ENCODE measurements around the gene PDHX.
A peak's percentile ranks its signal among the peaks of the same experiment; 100 is the strongest.
"Not testable (repeated sequence)": the region's sequence is repeated elsewhere in the genome, so short reads cannot be mapped to it uniquely, and the experiment has no call there.

The PDHX gene

GRCh38 chr11:34886609-34887008 is 29.8 kb upstream of the PDHX start:
- no peak for TF ChIP-seq CTCF (conservative IDR thresholded peaks at IDR 0.05; ENCODE audit: control insufficient read depth, insufficient read depth, low read depth, low read length)
- H3K4me3 ChIP-seq (ENCODE audit: control insufficient read depth, low read depth, low read length): no peak overlapping the region
- DNase-seq (ENCODE audit: low read depth): no peak

- no peak for TF ChIP-seq CTCF (conservative IDR thresholded peaks at IDR 0.05; ENCODE audit: control insufficient read depth, insufficient read depth, low read depth, low read length)
- H3K4me3 ChIP-seq (ENCODE audit: control insufficient read depth, low read depth, low read length): no peak overlapping the region
These were observed 29.2 kb upstream of the PDHX start for GRCh38 chr11:34887260-34887659.

GRCh38 chr11:34890089-34890488 is 26.3 kb upstream of the PDHX start:
- peak; percentile 38 for TF ChIP-seq CTCF (conservative IDR thresholded peaks at IDR 0.05; ENCODE audit: control insufficient read depth, insufficient read depth, low read depth, low read length)
- H3K4me3 ChIP-seq (ENCODE audit: control insufficient read depth, low read depth, low read length): no peak overlapping the region
- DNase-seq (ENCODE audit: low read depth): no peak

More at GRCh38 chr11:34887260-34887659, 29.2 kb upstream of the PDHX start:
- no peak for DNase-seq (ENCODE audit: low read depth)

GRCh38 chr11:34890812-34891211 is 25.6 kb upstream of the PDHX start:
- DNase-seq (ENCODE audit: low read depth): peak; percentile 63
- H3K4me3 ChIP-seq (ENCODE audit: control insufficient read depth, low read depth, low read length): no peak overlapping the region
- TF ChIP-seq CTCF (conservative IDR thresholded peaks at IDR 0.05; ENCODE audit: control insufficient read depth, insufficient read depth, low read depth, low read length): peak; percentile 45

- no peak overlapping the region for H3K4me3 ChIP-seq (ENCODE audit: control insufficient read depth, low read depth, low read length)
- DNase-seq (ENCODE audit: low read depth): no peak
- TF ChIP-seq CTCF (conservative IDR thresholded peaks at IDR 0.05; ENCODE audit: control insufficient read depth, insufficient read depth, low read depth, low read length): no peak
These were observed 24.8 kb upstream of the PDHX start for GRCh38 chr11:34891611-34892010.

GRCh38 chr11:34893416-34893815 is 23.0 kb upstream of the PDHX start:
- TF ChIP-seq CTCF (conservative IDR thresholded peaks at IDR 0.05; ENCODE audit: control insufficient read depth, insufficient read depth, low read depth, low read length): no peak
- no peak overlapping the region for H3K4me3 ChIP-seq (ENCODE audit: control insufficient read depth, low read depth, low read length)
- no peak for DNase-seq (ENCODE audit: low read depth)

- not testable (repeated sequence) for DNase-seq (ENCODE audit: low read depth); H3K4me3 ChIP-seq (ENCODE audit: control insufficient read depth, low read depth, low read length)
These were observed 20.2 kb upstream of the PDHX start for GRCh38 chr11:34896191-34896590.
